ENCODE data around the gene TNFRSF12A. TPM values are rescaled to one million over a fixed set of nuclear protein-coding genes. Genes with fewer than 3 reads are reported as not detected.

Gene TNFRSF12A
- total RNA-seq, 1 experiment from 2014 or later, result 156 TPM

DNA sequence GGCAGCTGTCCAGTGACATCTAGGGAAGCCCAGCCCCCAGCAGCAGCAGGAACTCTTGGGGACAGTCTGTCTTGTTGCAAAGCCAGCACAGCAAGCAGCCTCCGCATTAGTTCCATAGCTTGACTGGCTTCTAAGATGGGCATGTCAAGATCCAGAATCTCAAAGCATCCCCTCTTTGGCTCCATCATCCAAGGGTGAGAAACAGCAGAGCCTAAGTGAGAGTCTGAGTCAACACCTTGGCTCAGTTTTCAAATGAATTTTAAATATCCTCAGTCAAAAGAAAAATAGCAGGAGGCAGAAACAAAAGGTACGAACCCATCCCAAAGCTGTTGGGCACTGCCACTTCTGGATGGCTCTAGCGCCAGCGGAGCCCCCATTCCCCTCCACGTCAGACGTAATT is 5.2 kb upstream of the TNFRSF12A start:
- Histone ChIP-seq H3K4me3 (ENCODE audit: low read depth in 2 of 2, low read length in 2 of 2) (no peak overlapping the region), H3K9me3 (ENCODE audit: control insufficient read depth, insufficient read depth, low read depth, low read length) (no peaks in the 10 kb centered on the region), H3K27ac (ENCODE audit: low read length) (no peak overlapping the region), H3K36me3 (ENCODE audit: control insufficient read depth, insufficient read depth, low read length) (no peaks in the 10 kb centered on the region), H3K27me3 (ENCODE audit: control insufficient read depth, insufficient read depth, low read length) (no peaks in the 10 kb centered on the region), H3K4me1 (ENCODE audit: control insufficient read depth, insufficient read depth, low read length) (peaks cover 10% of the 10 kb centered on the region; the same call in 1 of the 2 replicates)
- no TSS peak for BruUV-seq (replicated peaks)
- in situ Hi-C loops (cut with HindIII; ENCODE audit: low pct_unique_long_range_greater_than_20kb, low sequenced_read_pairs) (no loop called here), intact Hi-C loops (cut with micrococcal nuclease; ENCODE audit: unreplicated experiment) (no loop called here)
- POLR2A ChIA-PET, result no interaction called here
- ATAC-seq (no peak), DNase-seq (ENCODE audit: low read depth, low spot score) (no peak)
- CTCF ChIA-PET, result no interaction called here
- TF ChIP-seq, protein P1, sequence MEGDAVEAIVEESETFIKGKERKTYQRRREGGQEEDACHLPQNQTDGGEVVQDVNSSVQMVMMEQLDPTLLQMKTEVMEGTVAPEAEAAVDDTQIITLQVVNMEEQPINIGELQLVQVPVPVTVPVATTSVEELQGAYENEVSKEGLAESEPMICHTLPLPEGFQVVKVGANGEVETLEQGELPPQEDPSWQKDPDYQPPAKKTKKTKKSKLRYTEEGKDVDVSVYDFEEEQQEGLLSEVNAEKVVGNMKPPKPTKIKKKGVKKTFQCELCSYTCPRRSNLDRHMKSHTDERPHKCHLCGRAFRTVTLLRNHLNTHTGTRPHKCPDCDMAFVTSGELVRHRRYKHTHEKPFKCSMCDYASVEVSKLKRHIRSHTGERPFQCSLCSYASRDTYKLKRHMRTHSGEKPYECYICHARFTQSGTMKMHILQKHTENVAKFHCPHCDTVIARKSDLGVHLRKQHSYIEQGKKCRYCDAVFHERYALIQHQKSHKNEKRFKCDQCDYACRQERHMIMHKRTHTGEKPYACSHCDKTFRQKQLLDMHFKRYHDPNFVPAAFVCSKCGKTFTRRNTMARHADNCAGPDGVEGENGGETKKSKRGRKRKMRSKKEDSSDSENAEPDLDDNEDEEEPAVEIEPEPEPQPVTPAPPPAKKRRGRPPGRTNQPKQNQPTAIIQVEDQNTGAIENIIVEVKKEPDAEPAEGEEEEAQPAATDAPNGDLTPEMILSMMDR (IDR thresholded peaks at IDR 0.05), result no peak
- no peak for TF ChIP-seq SIN3A (IDR thresholded peaks at IDR 0.05; ENCODE audit: borderline replicate concordance, insufficient read depth, low read depth, low read length)

DNA sequence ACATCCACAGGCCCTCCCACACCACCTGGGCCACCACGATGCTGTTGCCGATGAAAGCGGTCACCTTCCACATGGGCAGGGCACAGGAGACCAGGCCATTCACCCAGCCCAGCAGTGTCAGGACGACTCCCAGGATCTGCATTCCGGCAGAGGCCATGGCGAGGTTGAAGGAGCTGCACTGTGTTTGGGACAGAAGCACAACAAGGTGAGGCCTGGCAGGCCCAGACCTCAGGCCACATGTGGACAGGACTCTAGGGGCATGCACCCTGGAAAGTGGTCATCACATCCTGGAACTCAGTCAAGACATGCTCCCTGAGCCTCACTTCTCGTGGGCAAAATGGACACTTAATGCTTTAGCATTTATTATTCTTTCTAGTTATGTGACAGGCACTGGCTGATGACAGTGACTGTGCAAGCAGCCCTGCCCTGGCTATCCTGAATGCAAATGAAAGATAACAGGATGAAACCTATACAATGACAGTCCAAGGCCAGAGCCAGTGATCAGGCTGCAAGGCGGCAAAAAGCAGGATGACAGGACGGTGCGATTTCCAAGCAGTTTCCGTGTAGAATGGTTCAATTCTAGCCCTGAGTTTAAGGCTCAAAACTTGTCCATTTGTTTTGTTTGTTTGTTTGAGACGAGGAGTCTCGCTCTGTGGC is 4.2 kb upstream of the TNFRSF12A start:
- TF ChIP-seq, protein P1 (IDR thresholded peaks at IDR 0.05), result no peak
- Histone ChIP-seq H3K27me3 (ENCODE audit: control insufficient read depth, insufficient read depth, low read length) (no peaks in the 10 kb centered on the region), H3K4me3 (ENCODE audit: low read depth in 2 of 2, low read length in 2 of 2) (no peak overlapping the region), H3K36me3 (ENCODE audit: control insufficient read depth, insufficient read depth, low read length) (peaks cover 2% of the 10 kb centered on the region; the same call in 1 of the 2 replicates), H3K27ac (ENCODE audit: low read length) (no peak overlapping the region), H3K4me1 (ENCODE audit: control insufficient read depth, insufficient read depth, low read length) (peaks cover 8% of the 10 kb centered on the region; the same call in 1 of the 2 replicates), H3K9me3 (ENCODE audit: control insufficient read depth, insufficient read depth, low read depth, low read length) (no peaks in the 10 kb centered on the region)
- no TSS peak for BruUV-seq (replicated peaks)
- in situ Hi-C loops (cut with HindIII; ENCODE audit: low pct_unique_long_range_greater_than_20kb, low sequenced_read_pairs), result no loop called here
- ATAC-seq, result no peak
- ChIA-PET CTCF (no interaction called here), POLR2A (no interaction called here)
- DNase-seq (ENCODE audit: low read depth, low spot score), result no peak
- intact Hi-C loops (cut with micrococcal nuclease; ENCODE audit: unreplicated experiment), result no loop called here

DNA sequence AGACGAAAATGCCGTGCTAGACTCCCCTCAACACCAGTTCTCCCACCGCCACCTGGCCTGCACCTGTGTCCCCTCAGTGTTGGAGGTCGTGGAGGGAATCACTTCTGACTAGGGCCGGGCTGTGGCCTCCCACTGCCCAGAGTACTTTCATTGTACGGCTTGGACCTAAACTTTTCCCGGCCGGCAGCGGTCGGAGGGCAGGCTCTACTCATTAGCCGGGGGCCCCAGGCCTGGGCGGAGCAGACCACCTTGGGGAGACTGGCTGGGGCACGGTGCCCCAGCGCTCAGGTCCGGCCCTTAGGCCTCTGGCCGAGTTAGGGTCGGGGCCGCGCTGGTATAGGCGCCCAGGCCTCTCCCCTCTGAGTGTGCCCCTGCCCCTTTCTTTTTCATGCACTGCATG is 2.8 kb upstream of the TNFRSF12A start:
- in situ Hi-C loops (cut with HindIII; ENCODE audit: low pct_unique_long_range_greater_than_20kb, low sequenced_read_pairs), result no loop called here
- no peaks in the 10 kb centered on the region for H3K27me3 ChIP-seq (ENCODE audit: control insufficient read depth, insufficient read depth, low read length)
- H3K36me3 ChIP-seq (ENCODE audit: control insufficient read depth, insufficient read depth, low read length), result peaks cover 9% of the 10 kb centered on the region
- DNase-seq (ENCODE audit: low read depth, low spot score) (no peak), ATAC-seq (no peak)
- H3K9me3 ChIP-seq (ENCODE audit: control insufficient read depth, insufficient read depth, low read depth, low read length), result no peaks in the 10 kb centered on the region
- intact Hi-C loops (cut with micrococcal nuclease; ENCODE audit: unreplicated experiment), result no loop called here
- CTCF ChIA-PET, result no interaction called here
- BruUV-seq (replicated peaks), result no TSS peak
- H3K4me1 ChIP-seq (ENCODE audit: control insufficient read depth, insufficient read depth, low read length), result peaks cover 14% of the 10 kb centered on the region
- H3K27ac ChIP-seq (ENCODE audit: low read length), result no peak overlapping the region
- no peak overlapping the region for H3K4me3 ChIP-seq (ENCODE audit: low read depth in 2 of 2, low read length in 2 of 2)
- POLR2A ChIA-PET, result no interaction called here
- TF ChIP-seq SIN3A (IDR thresholded peaks at IDR 0.05; ENCODE audit: borderline replicate concordance, insufficient read depth, low read depth, low read length) (no peak), POLR2AphosphoS5 (IDR thresholded peaks at IDR 0.05; ENCODE audit: low read depth, low read length) (no peak), TCF7L2 (IDR thresholded peaks at IDR 0.05; ENCODE audit: low read depth, low read length) (no peak)
- TF ChIP-seq, protein P1 (IDR thresholded peaks at IDR 0.05), result no peak
- TF ChIP-seq, protein P2, sequence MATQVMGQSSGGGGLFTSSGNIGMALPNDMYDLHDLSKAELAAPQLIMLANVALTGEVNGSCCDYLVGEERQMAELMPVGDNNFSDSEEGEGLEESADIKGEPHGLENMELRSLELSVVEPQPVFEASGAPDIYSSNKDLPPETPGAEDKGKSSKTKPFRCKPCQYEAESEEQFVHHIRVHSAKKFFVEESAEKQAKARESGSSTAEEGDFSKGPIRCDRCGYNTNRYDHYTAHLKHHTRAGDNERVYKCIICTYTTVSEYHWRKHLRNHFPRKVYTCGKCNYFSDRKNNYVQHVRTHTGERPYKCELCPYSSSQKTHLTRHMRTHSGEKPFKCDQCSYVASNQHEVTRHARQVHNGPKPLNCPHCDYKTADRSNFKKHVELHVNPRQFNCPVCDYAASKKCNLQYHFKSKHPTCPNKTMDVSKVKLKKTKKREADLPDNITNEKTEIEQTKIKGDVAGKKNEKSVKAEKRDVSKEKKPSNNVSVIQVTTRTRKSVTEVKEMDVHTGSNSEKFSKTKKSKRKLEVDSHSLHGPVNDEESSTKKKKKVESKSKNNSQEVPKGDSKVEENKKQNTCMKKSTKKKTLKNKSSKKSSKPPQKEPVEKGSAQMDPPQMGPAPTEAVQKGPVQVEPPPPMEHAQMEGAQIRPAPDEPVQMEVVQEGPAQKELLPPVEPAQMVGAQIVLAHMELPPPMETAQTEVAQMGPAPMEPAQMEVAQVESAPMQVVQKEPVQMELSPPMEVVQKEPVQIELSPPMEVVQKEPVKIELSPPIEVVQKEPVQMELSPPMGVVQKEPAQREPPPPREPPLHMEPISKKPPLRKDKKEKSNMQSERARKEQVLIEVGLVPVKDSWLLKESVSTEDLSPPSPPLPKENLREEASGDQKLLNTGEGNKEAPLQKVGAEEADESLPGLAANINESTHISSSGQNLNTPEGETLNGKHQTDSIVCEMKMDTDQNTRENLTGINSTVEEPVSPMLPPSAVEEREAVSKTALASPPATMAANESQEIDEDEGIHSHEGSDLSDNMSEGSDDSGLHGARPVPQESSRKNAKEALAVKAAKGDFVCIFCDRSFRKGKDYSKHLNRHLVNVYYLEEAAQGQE (IDR thresholded peaks at IDR 0.05; ENCODE audit: insufficient read depth in 1 of 2, low read depth in 2 of 2, low read length in 1 of 2), result no peak
